ENCODE results near the gene RELL1. TPM values are rescaled to one million over a fixed set of nuclear protein-coding genes. Genes with fewer than 3 reads are reported as not detected.
A peak's percentile ranks its signal among the peaks of the same experiment; 100 is the strongest.

The RELL1 gene
- total and polyA plus RNA-seq, 4 experiments from 2014 or later, result 3.9 to 36.9 (median 21.9) TPM

GRCh38 chr4:37650481-37650880, 35.7 kb downstream of the RELL1 start:
- H3K27me3 Mint-ChIP-seq, result no peaks in the 10 kb centered on the region
- Histone ChIP-seq H3K4me1 (ENCODE audit: insufficient read depth, low read length) (no peaks in the 10 kb centered on the region), H3K9me3 (ENCODE audit: control insufficient read depth in 1 of 2, low read length in 2 of 2) (no peaks in the 10 kb centered on the region), H3K27ac (ENCODE audit: low read depth, low read length) (no peak overlapping the region), H3K27me3 (ENCODE audit: insufficient read depth, low read length) (no peaks in the 10 kb centered on the region), H3K36me3 (ENCODE audit: insufficient read depth, low read length) (peaks cover 27% of the 10 kb centered on the region), H3K4me3 (ENCODE audit: low read length in 2 of 2) (no peak overlapping the region)
- intact Hi-C loops (cut with micrococcal nuclease), result loop anchor here (5.0 kb wide), 1 partner anchor 37 kb away; the partner anchor contains the start of gene RELL1
- CTCF ChIA-PET (ENCODE audit: partially characterized antibody), result no interaction called here
- H3K4me1 Mint-ChIP-seq, result peaks cover 11 to 40% (median 21%) of the 10 kb centered on the region in 4 donors
- POLR2A ChIA-PET (ENCODE audit: partially characterized antibody), result no interaction called here
- peaks cover 0 to 6% (median under 1%) of the 10 kb centered on the region in 8 donors for H3K9me3 Mint-ChIP-seq
- no peak overlapping the region for H3K4me3 Mint-ChIP-seq
- no peak for DNase-seq
- H3K27ac Mint-ChIP-seq, result peak overlapping the region in 2 of 7 donors; percentile 7 to 44
- H3K36me3 Mint-ChIP-seq, result peaks cover 55 to 57% of the 10 kb centered on the region in 2 donors

- no peak for DNase-seq
- ChIA-PET CTCF (ENCODE audit: partially characterized antibody) (no interaction called here), POLR2A (ENCODE audit: partially characterized antibody) (no interaction called here)
- Histone ChIP-seq H3K36me3 (ENCODE audit: insufficient read depth, low read length) (peaks cover 27% of the 10 kb centered on the region), H3K4me1 (ENCODE audit: insufficient read depth, low read length) (no peaks in the 10 kb centered on the region), H3K4me3 (ENCODE audit: low read length in 2 of 2) (no peak overlapping the region), H3K27ac (ENCODE audit: low read depth, low read length) (no peak overlapping the region), H3K9me3 (ENCODE audit: control insufficient read depth in 1 of 2, low read length in 2 of 2) (no peaks in the 10 kb centered on the region), H3K27me3 (ENCODE audit: insufficient read depth, low read length) (no peaks in the 10 kb centered on the region)
- Mint-ChIP-seq H3K9me3 (no peaks in the 10 kb centered on the region), H3K4me1 (peaks cover 11 to 37% (median 18%) of the 10 kb centered on the region in 4 donors), H3K4me3 (no peak overlapping the region), H3K36me3 (peaks cover 50 to 60% of the 10 kb centered on the region in 2 donors), H3K27ac (peak overlapping the region in 2 of 7 donors; percentile 9 to 29), H3K27me3 (no peaks in the 10 kb centered on the region)
- intact Hi-C loops (cut with micrococcal nuclease), result no loop called here
These were observed 36.9 kb downstream of the RELL1 start for GRCh38 chr4:37649268-37649667.

- Histone ChIP-seq H3K4me1 (ENCODE audit: insufficient read depth, low read length) (no peaks in the 10 kb centered on the region), H3K9me3 (ENCODE audit: control insufficient read depth in 1 of 2, low read length in 2 of 2) (no peaks in the 10 kb centered on the region), H3K4me3 (ENCODE audit: low read length in 2 of 2) (no peak overlapping the region), H3K36me3 (ENCODE audit: insufficient read depth, low read length) (peaks cover 27% of the 10 kb centered on the region), H3K27ac (ENCODE audit: low read depth, low read length) (no peak overlapping the region), H3K27me3 (ENCODE audit: insufficient read depth, low read length) (no peaks in the 10 kb centered on the region)
- intact Hi-C loops (cut with micrococcal nuclease), result no loop called here
- CTCF ChIA-PET (ENCODE audit: partially characterized antibody), result no interaction called here
- DNase-seq, result no peak
- H3K27me3 Mint-ChIP-seq, result no peaks in the 10 kb centered on the region
- peaks cover 8 to 31% (median 14%) of the 10 kb centered on the region in 4 donors for H3K4me1 Mint-ChIP-seq
- H3K4me3 Mint-ChIP-seq, result no peak overlapping the region
- POLR2A ChIA-PET (ENCODE audit: partially characterized antibody), result no interaction called here
- peak overlapping the region in 1 of 7 donors; percentile 19 for H3K27ac Mint-ChIP-seq
- H3K9me3 Mint-ChIP-seq, result no peaks in the 10 kb centered on the region
- peaks cover 48 to 62% of the 10 kb centered on the region in 2 donors for H3K36me3 Mint-ChIP-seq
These were observed 37.9 kb downstream of the RELL1 start for GRCh38 chr4:37648084-37648817.

- no peaks in the 10 kb centered on the region for H3K27me3 ChIP-seq (ENCODE audit: insufficient read depth, low read length)
- H3K9me3 Mint-ChIP-seq, result no peaks in the 10 kb centered on the region
- H3K27ac Mint-ChIP-seq, result peak overlapping the region in 1 of 7 donors; percentile 50
- no peaks in the 10 kb centered on the region for H3K27me3 Mint-ChIP-seq
- H3K4me3 ChIP-seq (ENCODE audit: low read length in 2 of 2), result no peak overlapping the region
- peaks cover 5 to 18% (median 7%) of the 10 kb centered on the region in 4 donors for H3K4me1 Mint-ChIP-seq
- CTCF ChIA-PET (ENCODE audit: partially characterized antibody), result interaction anchor here (1.4 kb wide), 1 partner anchor 43 kb away, joined by 4 read pairs; no protein-coding TSS in a partner anchor
- H3K9me3 ChIP-seq (ENCODE audit: control insufficient read depth in 1 of 2, low read length in 2 of 2), result no peaks in the 10 kb centered on the region
- intact Hi-C loops (cut with micrococcal nuclease), result no loop called here
- no peak overlapping the region for H3K27ac ChIP-seq (ENCODE audit: low read depth, low read length)
- POLR2A ChIA-PET (ENCODE audit: partially characterized antibody), result no interaction called here
- peaks cover 44 to 64% of the 10 kb centered on the region in 2 donors for H3K36me3 Mint-ChIP-seq
- H3K4me1 ChIP-seq (ENCODE audit: insufficient read depth, low read length), result no peaks in the 10 kb centered on the region
- DNase-seq, result no peak
- peaks cover 27% of the 10 kb centered on the region for H3K36me3 ChIP-seq (ENCODE audit: insufficient read depth, low read length)
- H3K4me3 Mint-ChIP-seq, result no peak overlapping the region
These were observed 39.9 kb downstream of the RELL1 start for GRCh38 chr4:37646247-37646646.

GRCh38 chr4:37645736-37646135, 40.4 kb downstream of the RELL1 start:
- ChIA-PET CTCF (ENCODE audit: partially characterized antibody) (interaction anchor here (1.4 kb wide), 1 partner anchor 43 kb away, joined by 4 read pairs; no protein-coding TSS in a partner anchor), POLR2A (ENCODE audit: partially characterized antibody) (no interaction called here)
- Histone ChIP-seq H3K9me3 (ENCODE audit: control insufficient read depth in 1 of 2, low read length in 2 of 2) (no peaks in the 10 kb centered on the region), H3K27me3 (ENCODE audit: insufficient read depth, low read length) (no peaks in the 10 kb centered on the region), H3K4me3 (ENCODE audit: low read length in 2 of 2) (no peak overlapping the region), H3K4me1 (ENCODE audit: insufficient read depth, low read length) (no peaks in the 10 kb centered on the region), H3K27ac (ENCODE audit: low read depth, low read length) (no peak overlapping the region), H3K36me3 (ENCODE audit: insufficient read depth, low read length) (peaks cover 27% of the 10 kb centered on the region)
- Mint-ChIP-seq H3K4me1 (peaks cover 3 to 14% (median 5%) of the 10 kb centered on the region in 4 donors), H3K27ac (peak overlapping the region in 3 of 7 donors; percentile 8 to 69 (median 30)), H3K4me3 (peak overlapping the region in 1 of 8 donors; percentile 10), H3K27me3 (no peaks in the 10 kb centered on the region), H3K36me3 (peaks cover 44 to 61% of the 10 kb centered on the region in 2 donors), H3K9me3 (no peaks in the 10 kb centered on the region)
- intact Hi-C loops (cut with micrococcal nuclease), result no loop called here
- DNase-seq, result no peak

GRCh38 chr4:37644962-37645361, 41.2 kb downstream of the RELL1 start:
- Histone ChIP-seq H3K36me3 (ENCODE audit: insufficient read depth, low read length) (peaks cover 27% of the 10 kb centered on the region), H3K27me3 (ENCODE audit: insufficient read depth, low read length) (no peaks in the 10 kb centered on the region), H3K4me1 (ENCODE audit: insufficient read depth, low read length) (no peaks in the 10 kb centered on the region), H3K27ac (ENCODE audit: low read depth, low read length) (no peak overlapping the region), H3K4me3 (ENCODE audit: low read length in 2 of 2) (no peak overlapping the region), H3K9me3 (ENCODE audit: control insufficient read depth in 1 of 2, low read length in 2 of 2) (no peaks in the 10 kb centered on the region)
- ChIA-PET POLR2A (ENCODE audit: partially characterized antibody) (no interaction called here), CTCF (ENCODE audit: partially characterized antibody) (no interaction called here)
- H3K27me3 Mint-ChIP-seq, result no peaks in the 10 kb centered on the region
- intact Hi-C loops (cut with micrococcal nuclease), result no loop called here
- H3K4me1 Mint-ChIP-seq, result peaks cover 0 to 7% (median 3%) of the 10 kb centered on the region in 4 donors
- no peaks in the 10 kb centered on the region for H3K9me3 Mint-ChIP-seq
- H3K36me3 Mint-ChIP-seq, result peaks cover 44 to 59% of the 10 kb centered on the region in 2 donors
- no peak overlapping the region for H3K4me3 Mint-ChIP-seq
- no peak for DNase-seq
- H3K27ac Mint-ChIP-seq, result no peak overlapping the region

- POLR2A ChIA-PET (ENCODE audit: partially characterized antibody), result no interaction called here
- no peaks in the 10 kb centered on the region for H3K27me3 ChIP-seq (ENCODE audit: insufficient read depth, low read length)
- H3K4me3 ChIP-seq (ENCODE audit: low read length in 2 of 2), result no peak overlapping the region
- H3K27ac ChIP-seq (ENCODE audit: low read depth, low read length), result no peak overlapping the region
- Mint-ChIP-seq H3K27ac (peak overlapping the region in 3 of 7 donors; percentile 42 to 74 (median 68)), H3K4me3 (no peak overlapping the region), H3K36me3 (peaks cover 38 to 47% of the 10 kb centered on the region in 2 donors), H3K4me1 (peaks cover 0 to 8% (median 4%) of the 10 kb centered on the region in 4 donors), H3K27me3 (no peaks in the 10 kb centered on the region), H3K9me3 (no peaks in the 10 kb centered on the region)
- intact Hi-C loops (cut with micrococcal nuclease), result no loop called here
- CTCF ChIA-PET (ENCODE audit: partially characterized antibody), result no interaction called here
- H3K4me1 ChIP-seq (ENCODE audit: insufficient read depth, low read length), result no peaks in the 10 kb centered on the region
- H3K9me3 ChIP-seq (ENCODE audit: control insufficient read depth in 1 of 2, low read length in 2 of 2), result no peaks in the 10 kb centered on the region
- DNase-seq, result no peak
- peaks cover 11% of the 10 kb centered on the region for H3K36me3 ChIP-seq (ENCODE audit: insufficient read depth, low read length)
These were observed 44.0 kb downstream of the RELL1 start for GRCh38 chr4:37641886-37642849.
